Stimulated activated CD8-positive, alpha-beta memory T cell treated with anti-CD3 and anti-CD28 coated beads, Interleukin-7, amount 100 ng/mL, for 1 hour (primary cell): ENCODE data around the gene OSBPL10.
"Not testable (repeated sequence)": the region's sequence is repeated elsewhere in the genome, so short reads cannot be mapped to it uniquely, and the experiment has no call there.

Source experiments
- DNase-seq, 2 donors: peaks; one replicate each; pipeline ENCODE4 v3.0.0-alpha.2; 2020; ENCODE audit warnings: low read depth in 2 of 2

Gene OSBPL10

GRCh38 chr3:31815006-31815405 is 166.1 kb downstream of the OSBPL10 start:
- DNase-seq = no peak

DNA sequence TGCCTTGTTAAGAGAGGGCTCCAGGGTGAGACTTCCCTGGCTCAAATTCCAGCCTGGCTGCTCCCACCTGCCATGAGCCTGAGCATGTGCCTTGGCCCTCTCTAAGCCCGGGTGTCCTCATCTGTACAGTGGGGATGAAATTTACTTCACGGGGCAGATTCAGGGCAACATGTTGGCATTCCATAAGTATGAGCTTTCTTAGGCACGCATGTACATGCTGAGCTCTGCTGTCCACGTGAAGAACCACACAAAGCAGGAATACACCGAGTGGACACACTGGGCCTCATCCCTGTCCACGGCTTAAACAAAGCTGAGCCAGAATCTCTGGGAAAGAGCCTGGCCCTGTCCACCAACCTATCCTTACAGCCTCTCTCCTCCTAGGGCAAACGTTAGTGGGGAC is 167.4 kb downstream of the OSBPL10 start:
- DNase-seq = no peak

DNA sequence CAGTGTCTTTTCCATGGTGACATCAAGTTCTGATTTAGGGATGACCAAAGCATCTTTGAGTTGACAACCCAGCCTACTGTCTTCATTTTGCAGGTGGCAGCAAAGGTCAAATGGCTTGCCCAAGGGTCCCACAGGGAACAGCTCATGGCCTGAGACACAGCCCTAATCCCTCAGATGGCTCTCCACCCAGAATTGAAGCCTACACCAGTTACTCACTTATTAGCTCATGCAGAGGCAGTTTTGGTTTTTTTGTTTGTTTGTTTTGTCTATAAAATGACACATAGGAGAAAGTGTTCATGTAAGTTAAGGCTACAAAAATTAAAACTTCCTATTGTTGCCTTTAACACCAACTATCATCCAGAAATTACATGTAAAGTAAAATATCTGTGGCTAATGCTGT is 167.9 kb downstream of the OSBPL10 start:
- no peak for DNase-seq

DNA sequence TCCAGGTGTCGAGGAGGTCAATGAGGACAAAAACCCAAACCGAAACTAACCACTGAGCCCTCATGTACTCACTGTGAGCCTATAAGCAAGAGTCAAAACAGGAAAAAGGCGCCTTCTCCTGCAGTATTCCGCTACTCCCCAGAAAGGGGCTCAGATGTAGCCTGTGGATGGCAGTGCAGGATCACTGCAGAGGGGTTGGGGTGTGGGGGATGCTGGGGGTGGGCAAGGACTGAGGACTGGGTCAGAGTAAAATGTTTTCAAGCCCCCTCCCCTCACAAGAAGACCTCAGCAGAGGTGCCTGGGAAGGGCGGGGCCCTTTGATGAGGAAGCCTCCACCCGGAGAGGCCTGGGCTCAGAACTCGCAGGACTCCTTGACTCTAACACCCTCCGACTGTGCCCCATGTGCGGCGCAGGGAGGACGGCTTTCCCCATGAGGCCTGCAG is 170.1 kb downstream of the OSBPL10 start:
- no peak for DNase-seq

DNA sequence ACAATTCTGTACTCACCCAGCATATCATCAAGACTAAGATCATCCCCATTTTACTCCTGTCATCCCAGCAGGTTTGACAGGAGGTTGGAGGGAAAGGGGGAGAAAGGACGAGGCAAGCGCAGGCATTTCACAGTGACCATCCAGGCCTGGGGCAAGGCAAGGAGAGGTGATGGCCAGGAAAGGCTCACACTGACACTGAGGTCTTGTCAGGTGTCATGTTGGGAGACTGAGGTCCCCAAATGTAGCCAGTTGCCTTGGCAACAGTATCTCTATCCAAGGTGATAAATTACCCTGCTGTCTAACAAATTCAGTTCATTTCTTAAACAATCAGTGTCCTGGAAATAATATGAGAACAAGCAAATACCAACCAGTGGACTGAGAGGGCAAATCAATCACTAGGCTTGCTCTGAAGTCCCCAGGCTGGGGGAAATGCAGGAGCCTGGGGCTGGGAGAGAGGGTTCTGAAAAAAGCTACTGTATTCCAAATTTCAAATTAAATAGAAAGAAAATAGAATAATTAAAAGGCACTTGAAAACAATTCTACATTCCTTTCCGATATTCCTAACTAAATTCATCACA is 172.8 kb downstream of the OSBPL10 start:
- no peak for DNase-seq

DNA sequence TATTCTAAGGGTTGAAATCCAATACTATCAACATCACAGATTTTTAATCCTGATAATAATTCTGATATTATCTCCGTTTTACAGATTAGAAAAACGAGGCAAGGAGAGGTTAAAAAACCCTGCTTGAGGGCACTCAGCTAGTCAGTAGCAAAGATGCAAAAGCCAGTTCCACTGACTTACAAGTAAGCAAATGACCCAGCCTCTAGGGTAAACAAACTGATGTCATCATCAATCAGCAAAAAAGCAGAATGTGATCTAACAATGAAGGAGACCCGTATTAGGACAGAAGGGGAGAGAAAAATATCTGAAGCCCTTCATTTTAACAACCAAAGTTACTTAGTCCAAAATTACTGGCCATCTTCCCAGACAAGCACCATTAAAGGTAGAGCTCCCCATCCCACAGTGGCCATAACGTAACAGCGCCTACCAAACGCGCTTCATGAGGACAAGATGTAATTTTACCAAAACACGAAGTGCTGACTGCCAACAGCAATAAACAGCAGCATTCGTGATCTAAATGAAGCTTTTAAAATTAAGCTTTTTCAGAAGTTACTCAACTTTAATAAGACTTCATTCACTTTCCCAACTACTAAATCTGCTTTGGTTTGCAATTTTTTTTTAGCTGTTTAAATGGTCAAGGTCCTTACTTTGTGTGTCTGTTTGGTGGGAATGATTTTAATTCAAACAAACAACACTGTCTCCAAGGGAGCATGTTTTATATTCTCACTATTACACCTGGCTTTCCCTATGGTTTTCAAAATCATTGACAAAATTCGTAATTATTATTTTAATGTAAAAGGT is 176.6 kb downstream of the OSBPL10 start:
- no peak for DNase-seq

- DNase-seq = no peak
These were observed 177.9 kb downstream of the OSBPL10 start for GRCh38 chr3:31802981-31803740.

- DNase-seq = no peak
These were observed 180.6 kb downstream of the OSBPL10 start for GRCh38 chr3:31800436-31800835.

DNA sequence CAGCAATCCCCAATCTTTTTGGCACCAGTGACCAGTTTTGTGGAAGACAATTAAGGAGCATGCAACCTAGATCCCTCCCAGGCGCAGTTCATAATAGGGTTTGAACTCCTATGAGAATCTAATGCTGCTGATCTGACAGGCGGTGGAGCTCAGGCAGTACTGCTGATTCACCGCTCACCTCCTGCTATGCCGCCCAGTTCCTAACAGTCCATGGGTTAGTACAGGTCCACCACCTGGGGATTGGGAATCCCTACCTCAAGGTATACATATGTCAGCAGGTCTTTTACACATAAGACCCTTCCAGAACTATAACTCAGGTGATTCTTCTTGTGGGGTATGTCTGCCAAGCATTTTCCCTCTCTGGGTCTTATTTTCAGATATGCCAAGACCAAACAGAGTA is 182.2 kb downstream of the OSBPL10 start:
- no peak for DNase-seq

DNA sequence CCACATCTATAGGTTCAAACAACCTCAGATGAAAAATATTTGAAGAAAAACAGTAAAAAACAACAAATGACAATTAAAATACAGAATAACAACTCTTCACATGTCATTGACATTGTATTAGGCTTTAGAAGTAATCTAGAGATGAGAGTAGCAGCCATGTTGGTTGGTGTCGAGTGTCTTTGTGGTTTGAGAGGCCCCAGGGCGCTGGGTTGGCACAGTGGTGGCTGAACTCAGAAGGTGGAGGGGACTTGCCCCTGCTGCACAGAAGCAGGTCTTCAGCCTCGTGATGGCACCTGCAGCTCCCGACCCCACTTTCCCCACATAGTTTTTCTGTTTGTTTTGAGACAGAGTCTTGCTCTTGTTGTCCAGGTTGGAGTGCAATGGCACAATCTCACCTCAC is 187.2 kb downstream of the OSBPL10 start:
- no peak for DNase-seq

- no peak for DNase-seq
These were observed 190.0 kb downstream of the OSBPL10 start for GRCh38 chr3:31791090-31791430.

DNA sequence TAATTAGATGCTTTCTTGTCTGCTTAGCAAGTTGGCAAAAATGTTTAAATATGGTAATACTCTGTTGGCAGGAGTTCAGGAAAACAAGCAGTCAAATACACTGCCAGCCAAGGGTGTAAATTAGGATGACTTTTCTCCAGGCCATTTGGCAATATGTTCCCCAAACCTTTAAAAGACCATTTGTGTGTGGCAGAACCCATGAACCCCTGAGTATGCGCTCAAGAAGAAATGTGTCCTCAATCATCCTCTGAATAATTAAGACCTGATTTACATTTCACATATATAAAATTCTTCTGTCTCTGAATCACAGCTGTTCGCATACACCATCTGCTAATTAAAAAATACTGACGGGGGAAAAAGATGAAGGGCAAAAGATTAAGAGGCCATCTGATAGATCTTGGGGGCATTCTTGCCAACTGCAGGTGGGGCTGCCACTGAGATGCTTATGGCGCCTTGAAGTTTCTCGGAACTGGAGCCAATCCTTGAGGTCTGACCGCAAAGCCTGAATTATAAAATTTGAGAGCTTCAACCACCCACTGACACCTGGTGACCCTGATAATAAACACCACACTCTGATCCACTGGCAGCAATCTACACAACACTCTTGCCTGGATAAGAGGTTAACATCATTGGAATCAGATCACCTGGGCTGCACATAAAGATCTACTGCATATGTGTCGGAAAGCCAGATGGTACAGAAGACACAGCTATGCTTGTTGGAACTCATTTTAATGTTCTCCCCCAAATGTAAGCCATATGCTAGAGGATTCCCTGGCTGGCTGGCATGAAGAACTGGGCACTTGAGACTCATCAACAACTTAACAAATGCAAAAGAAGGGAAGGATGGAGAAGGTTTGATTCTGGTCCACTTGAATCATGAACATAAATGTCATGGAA is 190.6 kb downstream of the OSBPL10 start:
- no peak for DNase-seq

DNA sequence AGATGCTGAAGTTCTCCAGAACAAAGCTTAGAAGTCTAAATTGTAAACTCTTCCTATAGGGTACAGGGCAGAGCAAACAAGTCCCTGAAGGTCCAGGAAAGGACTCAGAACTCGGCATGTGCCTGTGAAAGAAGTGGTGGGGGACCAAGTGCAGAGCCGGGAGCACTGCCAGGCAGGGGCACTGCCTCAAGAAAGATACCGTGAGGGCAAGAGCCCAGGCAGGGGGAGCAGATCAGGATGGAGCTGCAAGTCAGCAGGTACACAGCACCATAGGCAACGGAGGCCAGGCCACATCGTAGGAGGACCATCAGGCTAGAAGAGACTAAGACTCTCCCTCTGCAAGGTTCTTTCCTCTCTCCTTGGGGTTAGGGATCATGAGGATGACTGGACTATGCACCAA is 191.6 kb downstream of the OSBPL10 start:
- DNase-seq = no peak

- DNase-seq = no peak
These were observed 195.3 kb downstream of the OSBPL10 start for GRCh38 chr3:31785734-31786133.

DNA sequence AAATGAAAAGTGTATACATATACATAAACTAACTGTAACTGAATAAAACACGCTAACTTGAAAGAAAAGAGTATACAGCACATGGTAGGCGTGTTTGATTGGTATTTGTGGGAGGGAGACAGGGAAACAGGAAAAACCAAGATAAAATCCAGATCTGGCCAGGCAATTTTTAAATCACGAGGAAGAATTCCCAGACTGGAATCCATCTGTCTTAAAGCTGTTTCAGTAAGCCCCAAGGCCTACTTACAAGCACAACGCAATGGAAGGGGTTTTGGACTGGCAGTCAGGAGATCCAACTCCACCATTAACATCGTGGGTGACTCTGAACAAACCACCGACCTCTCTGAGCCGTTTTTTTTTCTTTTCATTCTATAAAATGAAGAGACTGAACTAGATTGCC is 195.8 kb downstream of the OSBPL10 start:
- DNase-seq = no peak

DNA sequence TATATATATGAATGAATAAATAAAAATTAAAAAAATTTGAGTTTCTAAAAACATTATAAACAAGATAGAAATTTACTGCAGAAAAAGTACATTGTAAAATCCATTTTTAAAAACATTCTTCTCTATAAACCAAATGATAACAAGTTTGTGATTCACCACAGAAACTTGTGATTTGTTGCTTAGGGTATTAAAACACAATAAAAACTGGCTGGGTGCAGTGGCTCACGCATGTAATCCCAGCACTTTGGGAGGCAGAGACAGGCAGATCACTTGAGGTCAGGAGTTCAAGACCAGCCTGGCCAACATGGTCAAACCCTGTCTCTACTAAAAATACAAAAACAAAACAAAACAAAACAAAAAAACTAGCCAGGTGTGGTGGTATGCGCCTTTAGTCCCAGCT is 197.2 kb downstream of the OSBPL10 start:
- DNase-seq = not testable (repeated sequence)

DNA sequence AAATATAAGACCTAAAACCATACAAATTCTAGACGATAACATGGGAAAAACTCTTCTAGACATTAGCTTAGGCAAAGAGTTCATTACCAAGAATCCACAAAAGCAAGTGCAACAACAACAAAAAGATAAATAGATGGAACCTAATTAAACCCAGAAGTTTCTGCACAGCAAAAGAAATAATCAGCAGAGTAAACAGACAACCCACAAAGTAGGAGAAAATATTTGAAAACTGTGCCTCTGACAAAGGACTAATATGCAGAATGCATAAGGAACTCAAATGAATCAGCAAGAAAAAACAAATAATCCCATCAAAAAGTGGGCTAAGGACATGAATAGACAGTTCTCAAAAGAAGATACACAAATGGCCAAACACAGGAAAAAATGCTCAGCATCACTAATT is 198.8 kb downstream of the OSBPL10 start:
- not testable (repeated sequence) for DNase-seq

GRCh38 chr3:31779514-31779913 is 201.5 kb downstream of the OSBPL10 start:
- no peak for DNase-seq

- DNase-seq = no peak
These were observed 203.2 kb downstream of the OSBPL10 start for GRCh38 chr3:31777887-31778286.

DNA sequence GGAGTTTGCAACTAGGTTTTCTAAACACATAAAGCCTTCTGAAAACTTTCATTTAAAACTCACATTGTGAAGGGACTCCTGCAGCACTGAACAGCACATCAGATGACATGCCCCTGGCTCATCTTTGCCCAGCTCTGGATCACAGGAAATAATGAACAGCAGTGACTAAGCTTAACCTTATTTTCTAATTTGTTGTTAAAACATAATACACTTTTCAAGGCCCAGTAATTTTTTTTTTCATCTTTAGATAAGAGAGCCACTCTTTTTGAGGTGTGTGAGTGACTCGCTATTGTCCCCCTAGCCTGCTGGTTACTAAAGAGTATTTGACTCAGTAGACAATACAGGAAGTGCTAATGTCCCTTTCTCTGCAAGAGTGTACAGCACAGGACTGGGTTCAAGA is 204.0 kb downstream of the OSBPL10 start:
- no peak for DNase-seq

GRCh38 chr3:31776016-31776415 is 205.0 kb downstream of the OSBPL10 start:
- no peak for DNase-seq

GRCh38 chr3:31775383-31775782 is 205.7 kb downstream of the OSBPL10 start:
- no peak for DNase-seq
